GM18505 (cell line): ENCODE data around the gene TVP23C.

Experiments used
- ATAC-seq: cut with Tn5 transposase; IDR thresholded peaks from one replicate; pipeline ENCODE4 v1.9.1; 2021; ENCODE audit not compliant: unreplicated experiment
- POLR2A ChIP-seq: IDR thresholded peaks from 4 replicates; pipeline ENCODE4 v1.6.1; 2011; ENCODE audit warnings: borderline replicate concordance; ENCODE audit not compliant: insufficient read depth, insufficient read length; ENCODE audit errors: extremely low read depth

Gene TVP23C

DNA sequence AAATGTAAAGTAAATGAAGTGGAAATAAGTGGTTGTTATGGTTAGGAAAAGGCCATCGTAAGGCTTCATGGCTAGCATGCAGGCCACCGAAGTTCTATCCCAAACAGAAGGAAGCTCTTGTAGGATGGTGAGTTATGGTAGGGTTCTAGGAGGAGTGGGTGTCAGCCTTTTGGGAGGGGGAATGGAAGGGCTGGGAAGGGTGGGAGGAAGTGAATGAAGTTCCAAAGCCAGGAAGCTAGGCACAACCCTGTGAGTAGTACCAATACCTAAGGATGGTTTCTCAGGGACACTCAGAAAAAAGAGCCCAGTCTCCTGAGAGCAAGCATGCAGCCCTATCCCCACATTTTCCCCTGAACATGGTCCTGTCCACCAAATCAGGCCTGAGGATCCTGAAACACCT is 59.6 kb downstream of the TVP23C start:
- no peak for ATAC-seq
- no peak for TF ChIP-seq POLR2A

DNA sequence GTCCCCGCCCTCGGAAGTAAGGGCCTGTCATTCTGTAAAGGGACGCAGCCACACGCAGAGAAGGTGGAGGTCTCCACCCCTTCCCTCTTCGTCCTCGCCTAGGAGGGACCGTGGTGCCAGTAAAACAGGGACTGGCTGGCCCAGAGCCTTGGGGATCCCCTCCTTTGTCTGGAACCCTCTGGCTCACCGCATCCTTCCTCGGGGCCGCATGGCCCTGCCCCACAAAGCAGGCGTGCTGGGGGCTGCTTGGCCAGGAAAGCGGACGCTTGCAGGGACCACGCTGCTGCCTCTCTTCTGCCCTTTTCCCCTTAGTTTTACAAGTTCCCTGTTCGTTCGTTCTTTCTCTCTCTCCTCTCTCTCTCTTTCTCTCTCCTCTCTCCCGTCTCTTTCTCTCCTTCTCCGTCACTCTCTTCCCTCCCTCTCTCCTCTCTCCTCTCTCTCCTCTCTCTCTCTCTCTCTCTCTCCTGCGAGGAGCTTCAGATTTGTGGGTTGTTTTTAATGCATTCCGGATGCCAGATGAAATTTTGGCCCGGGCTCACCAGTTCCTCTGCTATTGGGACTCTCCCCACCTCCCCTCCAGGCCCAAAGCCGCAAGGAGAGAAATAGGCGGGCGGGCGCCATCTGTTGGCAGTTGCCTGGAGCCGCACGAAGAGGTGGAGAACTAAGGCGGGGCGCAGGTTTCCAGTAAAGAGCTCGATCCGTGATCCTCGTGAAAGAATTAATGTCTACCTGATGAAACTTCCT is 60.7 kb downstream of the TVP23C start:
- TF ChIP-seq POLR2A = no peak
- ATAC-seq = peak; percentile 83

GRCh38 chr17:15501793-15502192 is 61.5 kb downstream of the TVP23C start:
- no peak for TF ChIP-seq POLR2A
- no peak for ATAC-seq

DNA sequence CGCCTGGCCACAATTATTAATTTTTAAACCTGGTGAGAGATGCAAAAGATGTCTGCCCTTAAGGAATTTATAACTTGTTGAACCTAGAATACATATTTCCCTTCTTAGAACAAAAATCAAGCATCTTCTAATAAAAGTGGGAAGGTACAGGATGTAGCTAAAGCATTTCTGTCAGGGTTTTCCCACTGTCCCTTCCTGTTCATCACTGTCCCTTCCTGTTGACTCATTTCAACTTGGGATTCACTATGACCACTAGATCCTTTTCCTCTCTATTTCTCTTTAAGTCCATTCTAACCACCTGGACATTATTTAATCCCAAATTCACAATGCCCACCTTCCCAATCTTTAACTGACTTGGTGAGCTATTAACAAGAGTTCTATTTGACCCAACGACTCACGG is 62.0 kb downstream of the TVP23C start:
- no peak for ATAC-seq
- no peak for TF ChIP-seq POLR2A

GRCh38 chr17:15498107-15498506 is 65.2 kb downstream of the TVP23C start:
- TF ChIP-seq POLR2A = no peak
- no peak for ATAC-seq

GRCh38 chr17:15496735-15497670 is 66.3 kb downstream of the TVP23C start:
- no peak for TF ChIP-seq POLR2A
- no peak for ATAC-seq

GRCh38 chr17:15494821-15495220 is 68.5 kb downstream of the TVP23C start:
- no peak for ATAC-seq
- TF ChIP-seq POLR2A = no peak

- no peak for TF ChIP-seq POLR2A
- ATAC-seq = no peak
These were observed 69.6 kb downstream of the TVP23C start for GRCh38 chr17:15493693-15494035.

DNA sequence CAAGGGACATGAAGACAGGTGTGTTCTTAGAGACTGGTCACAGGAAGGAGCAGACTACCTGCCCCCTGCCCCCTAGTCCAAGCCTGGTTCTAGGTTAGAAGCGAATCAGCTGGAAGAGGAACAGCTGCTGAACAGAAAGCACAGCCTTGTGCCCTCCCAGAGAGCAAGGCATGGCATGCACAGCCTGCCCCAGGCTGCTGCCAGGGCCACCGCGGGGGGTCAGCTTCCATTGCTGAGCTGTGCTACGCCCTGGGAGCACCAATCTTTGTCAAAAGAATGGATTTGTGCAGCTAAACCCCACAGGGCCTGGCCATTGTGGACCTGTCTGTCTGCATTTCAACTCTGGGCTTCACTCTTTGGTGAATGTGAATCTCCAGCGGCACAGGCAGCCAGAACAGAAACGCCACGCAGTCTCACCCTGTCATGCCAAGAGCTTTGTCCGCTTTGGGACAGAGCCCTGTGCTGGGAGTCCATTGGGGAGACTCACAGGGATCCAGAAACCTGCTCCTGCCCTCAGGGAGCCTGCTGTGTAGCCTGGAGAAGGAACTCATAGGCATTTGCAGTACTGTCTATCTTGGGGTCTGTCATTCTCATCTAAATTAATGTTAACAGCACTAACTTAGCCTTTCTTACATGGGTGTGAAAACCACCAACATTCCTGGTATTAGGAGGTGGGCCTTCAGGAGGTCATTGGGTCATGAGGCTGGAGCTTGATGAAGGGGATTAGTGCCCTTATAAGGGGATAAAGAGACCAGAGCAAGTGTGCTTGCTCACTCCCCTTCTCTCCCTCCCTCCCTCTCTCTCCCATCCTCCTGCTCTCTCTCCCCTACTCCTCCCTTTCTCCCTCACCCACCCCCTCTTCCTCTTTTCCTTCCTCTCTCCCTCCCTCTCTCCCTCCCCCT is 70.2 kb downstream of the TVP23C start:
- TF ChIP-seq POLR2A = no peak
- no peak for ATAC-seq

- TF ChIP-seq POLR2A = no peak
- ATAC-seq = no peak
These were observed 71.1 kb downstream of the TVP23C start for GRCh38 chr17:15492186-15492585.

DNA sequence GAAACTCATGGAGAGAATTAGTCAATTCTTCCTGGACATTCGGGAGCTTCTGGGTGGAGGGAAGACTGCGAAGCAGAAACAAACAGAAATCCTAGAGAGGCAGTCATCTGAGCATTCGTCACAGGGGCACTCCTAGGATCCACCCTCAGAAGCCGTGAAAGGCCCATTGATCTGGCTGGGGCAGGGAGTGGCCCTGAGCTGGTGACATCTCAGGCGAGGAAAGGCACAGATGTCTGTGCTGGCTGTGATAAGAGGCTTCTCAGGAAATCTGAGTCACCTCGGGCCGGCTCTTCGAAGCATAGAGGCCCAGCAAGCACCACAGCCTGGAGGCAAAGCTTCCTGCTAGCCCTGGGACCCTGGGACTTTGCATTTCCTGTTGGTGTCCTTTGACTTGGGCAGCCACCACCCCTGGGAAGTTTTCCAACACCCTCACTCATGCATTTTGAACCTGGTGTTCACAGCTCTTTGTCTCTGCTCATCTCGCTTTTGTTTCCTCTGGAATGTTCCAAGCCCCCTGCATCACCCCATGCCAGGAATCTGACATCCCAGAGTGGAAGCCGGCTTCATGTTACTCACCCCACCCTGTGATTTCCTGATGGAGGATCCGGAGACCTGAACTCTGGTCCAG is 72.5 kb downstream of the TVP23C start:
- no peak for ATAC-seq
- no peak for TF ChIP-seq POLR2A

- ATAC-seq = no peak
- no peak for TF ChIP-seq POLR2A
These were observed 74.7 kb downstream of the TVP23C start for GRCh38 chr17:15488557-15488956.

DNA sequence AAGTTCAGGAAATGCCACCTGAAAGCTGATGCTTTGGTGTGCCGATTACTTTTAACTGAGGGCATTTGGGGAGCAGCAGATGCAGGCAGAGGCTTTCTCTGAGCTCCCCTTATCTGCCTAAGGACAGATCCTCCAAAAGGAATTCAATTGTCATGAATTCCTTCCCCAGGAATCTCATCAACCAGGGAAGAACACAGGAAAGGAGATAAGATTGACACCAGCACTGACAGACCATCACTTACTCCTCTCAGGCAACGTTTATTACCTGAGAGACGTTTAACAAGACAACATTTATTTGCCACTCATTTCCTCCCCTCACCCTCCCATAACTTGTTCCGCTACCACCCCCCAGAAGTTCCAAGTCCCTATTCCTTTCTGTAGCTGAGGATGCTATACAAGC is 78.2 kb downstream of the TVP23C start:
- ATAC-seq = no peak
- no peak for TF ChIP-seq POLR2A
